Activated CD4-positive, alpha-beta T cell treated with anti-CD3 and anti-CD28 coated beads for 4 hours (primary cell): Measurements from ENCODE around the gene MT2A.
"Not testable (repeated sequence)": the region's sequence is repeated elsewhere in the genome, so short reads cannot be mapped to it uniquely, and the experiment has no call there.

Source experiments
- DNase-seq, 2 donors: peaks; one replicate each; pipeline ENCODE4 v3.0.0-alpha.2; 2020

Gene MT2A

DNA sequence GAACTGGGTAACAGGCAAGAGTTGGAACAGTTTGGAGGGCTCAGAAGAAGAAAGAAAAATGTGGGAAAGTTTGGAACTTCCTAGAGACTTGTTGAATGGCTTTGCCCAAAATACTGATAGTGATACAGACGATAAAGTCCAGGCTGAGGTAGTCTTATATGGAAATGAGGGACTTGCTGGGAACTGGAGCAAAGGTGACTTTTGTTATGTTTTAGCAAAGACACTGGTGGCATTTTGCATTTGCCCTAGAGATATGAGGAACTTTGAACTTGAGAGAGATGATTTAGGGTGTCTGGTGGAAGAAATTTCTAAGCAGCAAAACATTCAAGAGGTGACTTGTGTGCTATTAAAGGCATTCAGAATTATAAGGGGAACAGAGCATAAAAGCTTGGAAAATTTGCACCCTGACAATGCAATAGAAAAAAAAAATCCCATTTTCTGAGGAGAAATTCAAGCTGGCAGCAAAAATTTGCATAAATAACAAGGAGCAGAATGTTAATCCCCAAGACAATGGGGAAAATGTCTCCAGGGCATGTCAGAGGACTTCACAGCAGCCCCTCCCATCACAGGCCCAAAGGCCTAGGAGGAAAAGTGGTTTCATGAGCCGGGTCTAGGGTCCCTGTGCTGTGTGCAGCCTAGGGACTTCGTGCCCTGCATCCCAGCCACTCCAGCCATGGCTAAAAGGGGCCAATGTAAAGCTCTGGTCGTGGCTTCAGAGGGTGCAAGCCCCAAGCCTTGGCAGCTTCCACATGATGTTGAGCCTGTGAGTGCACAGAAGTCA, 13.5 kb downstream of the MT2A start:
- not testable (repeated sequence) for DNase-seq

DNA sequence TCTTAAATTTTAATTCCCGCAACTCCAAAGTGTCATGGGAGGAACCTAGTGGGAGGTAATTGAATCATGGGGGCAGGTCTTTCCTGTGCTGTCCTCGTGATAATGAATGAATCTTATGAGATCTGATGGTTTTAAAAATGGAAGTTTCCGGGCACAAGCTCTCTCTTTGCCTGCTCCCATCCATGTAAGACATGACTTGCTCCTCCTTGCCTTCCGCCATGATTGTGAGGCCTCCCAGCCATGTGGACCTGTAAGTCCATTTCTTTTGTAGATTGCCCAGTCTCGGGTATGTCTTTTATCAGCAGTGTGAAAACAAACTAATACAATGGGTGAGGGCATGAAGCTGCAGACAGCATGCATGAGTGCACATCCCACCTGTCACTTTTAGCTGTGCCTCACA, 14.8 kb downstream of the MT2A start:
- DNase-seq: not testable (repeated sequence)

DNA sequence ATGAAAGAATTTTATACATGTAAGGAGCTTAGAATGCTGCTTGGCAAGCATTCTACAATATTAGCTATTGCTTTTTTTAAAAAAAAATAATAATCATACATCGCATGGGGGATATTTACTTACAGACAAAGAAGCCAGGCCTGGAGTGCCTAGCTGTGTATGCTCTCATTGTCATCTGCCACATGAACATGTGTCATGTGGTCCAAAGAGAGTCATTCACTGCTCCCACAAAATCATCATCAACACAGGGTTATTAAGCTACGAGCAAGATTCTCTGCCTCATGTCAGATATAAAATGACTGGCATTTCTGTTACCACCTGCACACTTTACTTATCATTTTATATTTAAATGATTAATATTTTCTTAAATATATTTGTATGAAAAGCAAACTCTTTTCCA, 15.3 kb downstream of the MT2A start:
- DNase-seq: no peak

DNA sequence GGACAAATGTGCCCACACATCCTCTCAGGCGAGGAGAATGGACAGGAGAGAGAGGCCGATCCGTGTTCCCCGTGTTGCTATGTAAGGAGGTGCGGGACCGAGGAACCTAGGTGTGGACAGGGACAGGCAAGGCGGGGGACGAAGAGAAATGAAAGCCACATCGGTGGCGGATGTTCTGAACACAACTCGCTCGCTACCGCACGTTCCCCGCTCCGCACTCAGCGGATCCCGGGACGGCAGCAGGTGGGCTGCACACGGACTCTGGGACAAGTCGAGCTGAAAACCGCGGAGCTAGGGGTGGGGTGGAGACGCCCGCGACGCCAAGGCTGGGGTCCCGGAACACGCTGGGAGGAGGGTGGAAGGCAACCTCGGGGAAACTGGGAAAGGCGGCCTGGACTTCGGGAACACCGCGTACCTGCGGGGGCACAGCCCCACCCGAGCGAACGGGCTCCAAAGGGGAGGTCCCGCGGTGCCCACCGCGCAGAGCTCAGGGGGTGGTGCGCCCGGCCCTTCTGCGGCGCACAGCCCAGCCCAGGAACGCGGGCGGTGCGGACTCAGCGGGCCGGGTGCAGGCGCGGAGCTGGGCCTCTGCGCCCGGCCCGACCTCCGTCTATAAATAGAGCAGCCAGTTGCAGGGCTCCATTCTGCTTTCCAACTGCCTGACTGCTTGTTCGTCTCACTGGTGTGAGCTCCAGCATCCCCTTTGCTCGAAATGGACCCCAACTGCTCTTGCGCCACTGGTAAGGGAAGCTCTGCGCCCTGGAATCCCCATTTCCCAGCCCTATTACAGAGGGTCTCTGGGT, 17.0 kb downstream of the MT2A start, which contains the start of gene MT1E:
Gene MT1E (plus strand): TSS at position 642 of the 803 bp plus-strand sequence. CDS start 71 bp downstream, at position 713.
- DNase-seq: peak in 1 of 2 donors; percentile 24

DNA sequence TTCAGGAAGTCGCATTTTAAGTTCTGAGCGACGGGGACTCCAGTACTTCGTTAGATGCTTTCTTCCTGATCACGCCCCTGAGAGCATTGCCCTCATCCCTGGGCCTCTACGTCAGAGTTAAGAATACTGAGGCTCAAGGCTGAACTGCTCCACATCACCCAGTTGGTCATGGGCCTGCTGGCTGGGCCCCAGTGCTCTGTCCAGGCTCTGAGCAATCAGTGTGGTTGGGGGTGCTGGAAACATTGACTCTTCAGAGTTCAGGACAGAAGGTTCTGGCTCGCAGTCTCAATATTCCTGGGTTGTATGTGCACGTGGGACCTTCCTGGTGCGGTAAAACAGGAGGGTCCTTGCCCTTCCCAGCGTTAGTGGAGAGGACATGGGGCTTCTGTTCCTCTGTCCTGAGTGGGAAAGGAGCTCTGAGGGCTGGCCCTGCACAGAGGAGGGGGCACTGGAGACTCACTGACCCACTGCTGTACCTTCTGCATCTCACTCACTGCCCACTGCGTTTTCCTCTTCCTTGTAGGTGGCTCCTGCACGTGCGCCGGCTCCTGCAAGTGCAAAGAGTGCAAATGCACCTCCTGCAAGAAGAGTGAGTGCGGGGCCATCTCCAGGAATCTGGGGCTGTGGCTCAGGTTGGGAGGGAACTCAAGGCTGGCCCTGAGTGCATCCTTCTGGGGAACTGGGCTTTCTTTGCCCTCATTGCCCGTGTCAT, 17.7 kb downstream of the MT2A start:
- no peak for DNase-seq

DNA sequence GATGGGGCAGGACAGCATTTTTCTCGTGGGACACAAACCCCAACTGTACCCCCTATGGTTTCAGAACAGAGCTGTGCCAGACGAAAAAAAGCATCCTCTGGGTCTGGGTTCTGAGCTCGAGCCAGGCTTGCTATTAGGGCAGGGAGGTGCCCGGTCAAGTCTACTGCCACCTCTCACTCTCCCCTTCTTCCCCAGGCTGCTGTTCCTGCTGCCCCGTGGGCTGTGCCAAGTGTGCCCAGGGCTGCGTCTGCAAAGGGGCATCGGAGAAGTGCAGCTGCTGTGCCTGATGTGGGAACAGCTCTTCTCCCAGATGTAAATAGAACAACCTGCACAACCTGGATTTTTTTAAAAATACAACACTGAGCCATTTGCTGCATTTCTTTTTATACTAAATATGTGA, 18.3 kb downstream of the MT2A start:
- no peak for DNase-seq

GRCh38 chr16:56628486-56629350, 20.3 kb downstream of the MT2A start:
- no peak for DNase-seq

GRCh38 chr16:56629531-56629930, 21.1 kb downstream of the MT2A start:
- DNase-seq: no peak

DNA sequence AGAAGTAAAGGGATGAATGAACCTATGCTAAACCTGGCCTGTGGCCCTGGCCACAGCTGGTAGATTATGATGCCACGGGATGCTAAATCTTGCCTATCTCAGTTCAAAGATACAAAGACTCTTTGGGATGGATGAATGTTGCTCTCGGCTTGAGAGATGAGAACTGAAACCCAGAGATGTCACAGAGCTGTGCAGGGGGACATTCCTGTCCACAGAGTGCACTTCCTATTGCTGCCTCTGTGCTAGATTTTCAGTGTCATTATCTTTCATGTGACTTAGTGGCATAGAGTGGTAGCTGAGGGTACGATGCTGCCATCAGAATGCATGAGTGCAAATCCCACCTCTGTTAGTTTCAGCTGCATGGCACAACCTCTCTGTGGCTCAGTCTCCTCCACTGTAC, 21.8 kb downstream of the MT2A start:
- DNase-seq: no peak

GRCh38 chr16:56631197-56631596, 22.8 kb downstream of the MT2A start:
- no peak for DNase-seq

- no peak for DNase-seq
These were observed 23.4 kb downstream of the MT2A start for GRCh38 chr16:56631832-56632155.

DNA sequence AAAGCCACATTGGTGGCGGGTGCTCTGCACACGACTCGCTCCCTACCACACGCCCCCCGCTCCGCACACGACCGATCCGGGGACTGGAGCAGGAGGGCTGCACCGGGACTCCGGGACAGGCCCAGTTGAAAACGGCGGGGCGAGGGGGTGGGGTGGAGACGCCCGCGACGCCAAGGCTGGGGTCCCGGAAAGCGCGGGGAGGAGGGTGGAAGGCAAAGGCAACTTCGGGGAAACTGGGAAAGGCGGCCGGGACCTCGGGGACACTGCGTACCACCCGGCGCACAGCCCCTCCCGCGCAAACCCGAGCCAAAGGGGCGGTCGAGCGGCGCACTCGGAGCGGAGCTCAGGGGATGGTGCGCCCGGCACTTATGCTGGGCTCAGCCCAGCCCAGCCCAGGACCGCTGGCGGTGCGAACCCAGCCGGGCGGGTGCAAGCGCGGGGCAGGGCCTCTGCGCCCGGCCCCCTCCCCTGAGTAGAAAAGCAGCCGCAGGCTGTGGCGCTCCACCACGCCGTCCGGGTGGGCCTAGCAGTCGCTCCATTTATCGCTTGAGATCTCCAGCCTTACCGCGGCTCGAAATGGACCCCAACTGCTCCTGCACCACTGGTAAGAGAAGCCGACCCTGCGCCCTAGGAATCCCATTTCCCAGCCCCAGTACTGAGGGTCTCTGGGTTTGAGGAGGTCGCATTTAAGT, 23.9 kb downstream of the MT2A start, which contains the start of gene MT1M:
Gene MT1M (plus strand): TSS at position 504 of the 692 bp plus-strand sequence. CDS start 73 bp downstream, at position 577.
- no peak for DNase-seq

- no peak for DNase-seq
These were observed 24.5 kb downstream of the MT2A start for GRCh38 chr16:56632848-56633365.

DNA sequence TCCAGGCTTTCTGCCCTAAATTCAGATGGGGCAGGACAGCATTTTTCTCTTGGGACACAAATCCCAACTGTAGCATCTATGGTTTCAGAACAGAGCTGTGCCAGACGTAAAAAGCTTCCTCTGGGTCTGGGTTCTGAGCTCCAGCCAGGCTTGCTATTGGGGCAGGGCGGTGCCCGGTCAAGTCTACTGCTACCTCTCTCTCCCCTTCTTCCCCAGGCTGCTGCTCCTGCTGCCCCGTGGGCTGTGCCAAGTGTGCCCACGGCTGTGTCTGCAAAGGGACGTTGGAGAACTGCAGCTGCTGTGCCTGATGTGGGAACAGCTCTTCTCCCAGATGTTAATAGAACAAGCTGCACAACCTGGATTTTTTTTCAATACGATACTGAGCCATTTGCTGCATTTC, 25.2 kb downstream of the MT2A start:
- no peak for DNase-seq

DNA sequence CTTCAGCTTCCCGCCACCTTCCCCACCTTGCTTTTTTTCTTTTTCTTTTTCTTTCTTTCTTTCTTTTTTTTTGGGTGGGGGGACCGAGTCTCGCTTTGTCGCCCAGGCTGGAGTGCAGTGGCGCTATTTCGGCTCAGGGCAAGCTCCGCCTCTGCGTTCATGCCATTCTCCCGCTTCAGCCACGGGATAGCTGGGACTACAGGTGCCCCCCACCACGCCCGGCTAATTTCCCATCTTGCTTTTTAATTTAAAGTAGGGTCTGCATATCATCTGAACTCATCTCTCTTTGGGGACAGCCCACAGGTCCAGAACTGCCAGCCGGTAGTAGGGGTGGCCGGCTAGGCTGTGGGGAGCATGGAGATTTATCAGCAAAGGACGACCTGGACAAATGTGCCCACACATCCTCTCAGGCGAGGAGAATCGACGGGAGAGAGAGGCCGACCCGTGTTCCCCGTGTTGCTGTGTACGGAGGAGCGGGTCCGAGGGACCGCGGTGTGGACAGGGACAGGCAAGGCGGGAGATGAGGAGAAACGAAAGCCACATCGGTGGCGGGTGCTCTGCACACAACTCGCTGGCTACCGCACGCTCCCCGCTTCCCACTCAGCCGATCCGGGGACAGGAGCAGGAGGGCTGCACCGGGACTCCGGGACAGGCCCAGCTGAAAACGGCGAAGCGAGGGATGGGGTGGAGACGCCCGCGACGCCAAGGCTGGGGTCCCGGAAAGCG, 26.5 kb downstream of the MT2A start:
- no peak for DNase-seq

- no peak for DNase-seq
These were observed 27.1 kb downstream of the MT2A start for GRCh38 chr16:56635441-56635967.

DNA sequence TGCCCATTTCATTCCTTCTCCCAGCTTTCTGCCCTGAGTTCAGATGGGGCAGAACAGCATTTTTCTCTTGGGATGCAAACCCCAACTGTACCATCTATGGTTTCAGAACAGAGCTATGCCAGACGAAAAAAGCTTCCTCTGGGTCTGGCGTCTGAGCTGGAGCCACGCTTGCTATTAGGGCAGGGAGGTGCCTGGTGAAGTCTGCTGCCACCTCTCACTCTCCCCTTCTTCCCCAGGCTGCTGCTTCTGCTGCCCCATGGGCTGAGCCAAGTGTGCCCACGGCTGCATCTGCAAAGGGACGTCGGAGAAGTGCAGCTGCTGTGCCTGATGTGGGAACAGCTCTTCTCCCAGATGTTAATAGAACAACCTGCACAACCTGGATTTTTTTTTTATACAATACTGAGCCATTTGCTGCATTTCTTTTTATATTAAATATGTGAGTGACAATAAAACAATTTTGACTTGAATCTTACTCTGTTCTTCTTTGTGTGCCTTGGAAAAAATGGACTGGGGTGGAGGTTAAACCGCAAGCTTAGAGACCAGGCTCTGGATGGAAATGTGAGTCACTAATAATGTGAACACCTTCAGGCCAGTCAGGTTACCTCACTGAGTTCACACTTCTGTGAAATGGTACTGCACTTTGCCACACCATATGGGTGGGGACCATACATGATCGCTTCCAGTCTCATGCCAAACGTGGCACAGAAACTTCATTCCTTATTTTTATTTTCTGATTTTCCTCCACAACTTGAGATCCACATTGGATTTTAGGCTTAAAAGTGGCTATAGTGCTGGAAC, 28.4 kb downstream of the MT2A start:
- DNase-seq: no peak

DNA sequence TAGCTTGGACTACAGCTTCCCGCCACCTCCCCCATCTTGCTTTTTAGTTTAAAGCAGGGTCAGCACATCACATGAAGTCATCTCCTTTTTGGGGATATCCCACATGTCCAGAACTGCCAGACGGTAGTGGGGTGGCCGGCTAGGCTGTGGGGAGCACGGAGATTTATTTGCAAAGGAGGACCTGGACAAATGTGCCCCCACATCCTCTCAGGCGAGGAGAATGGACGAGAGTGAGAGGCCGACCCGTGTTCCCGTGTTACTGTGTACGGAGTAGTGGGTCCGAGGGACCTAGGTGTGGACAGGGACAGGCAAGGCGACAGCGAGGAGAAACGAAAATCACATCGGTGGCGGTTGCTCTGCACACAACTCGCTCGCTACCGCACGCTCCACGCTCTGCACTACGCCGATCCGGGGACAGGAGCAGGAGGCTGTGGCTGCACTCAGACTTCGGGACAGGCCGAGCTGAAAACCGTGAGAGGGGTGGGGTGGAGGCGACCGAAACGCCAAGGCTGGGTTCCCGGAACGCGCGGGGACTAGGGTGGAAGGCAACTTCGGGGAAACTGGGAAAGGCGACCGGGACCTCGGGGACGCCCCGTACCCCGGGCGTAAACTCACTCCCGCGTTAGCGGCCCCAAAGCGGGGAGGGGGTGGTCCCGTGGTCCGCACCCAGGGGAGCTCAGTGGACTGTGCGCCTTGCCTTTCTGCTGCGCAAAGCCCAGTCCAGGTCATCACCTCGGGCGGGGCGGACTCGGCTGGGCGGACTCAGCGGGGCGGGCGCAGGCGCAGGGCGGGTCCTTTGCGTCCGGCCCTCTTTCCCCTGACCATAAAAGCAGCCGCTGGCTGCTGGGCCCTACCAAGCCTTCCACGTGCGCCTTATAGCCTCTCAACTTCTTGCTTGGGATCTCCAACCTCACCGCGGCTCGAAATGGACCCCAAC, 29.7 kb downstream of the MT2A start, which contains the start of gene MT1A:
Gene MT1A (plus strand): TSS at position 853 of the 937 bp plus-strand sequence. CDS start 73 bp downstream, at position 926.
- no peak for DNase-seq
